Omental fat pad (tissue), 4 donors: Measurements from ENCODE around the gene SH3GL1. TPM values are rescaled to one million over a fixed set of nuclear protein-coding genes. Genes with fewer than 3 reads are reported as not detected.

Experiments
- ATAC-seq: fragments of 150-250 bp; one replicate; pipeline ENCODE4 v1.9.1; 2016; ENCODE audit warnings: mild to moderate bottlenecking, moderate library complexity; ENCODE audit not compliant: low FRiP score
- DNase-seq: peaks from one replicate; pipeline ENCODE4 v3.0.0-alpha.2; 2019; ENCODE audit warnings: low spot score
- CTCF ChIP-seq, 3 donors: fragments of 450-650 bp; IDR thresholded peaks; one replicate each; pipeline ENCODE4 v1.5.1; 2016 to 2017; ENCODE audit warnings: antibody characterized with exemption in 3 of 3, mild to moderate bottlenecking in 3 of 3, moderate library complexity in 2 of 3
- total RNA-seq, 4 donors: library from RNA; depleted of rRNA; stranded (reverse); fragments of >200 nt; gene quantifications; one replicate each; pipeline ENCODE4 v1.1.0, GENCODE V29; 2016

SH3GL1 gene
- total RNA-seq, 4 donors from 2014 or later = 38.0 to 54.9 (median 48.2) TPM

GRCh38 chr19:4369109-4369887 lies 31.0 kb downstream of the SH3GL1 start:
- peak; percentile 38 for ATAC-seq
- no peak for DNase-seq
- no peak for TF ChIP-seq CTCF (IDR thresholded peaks at IDR 0.05)

DNA sequence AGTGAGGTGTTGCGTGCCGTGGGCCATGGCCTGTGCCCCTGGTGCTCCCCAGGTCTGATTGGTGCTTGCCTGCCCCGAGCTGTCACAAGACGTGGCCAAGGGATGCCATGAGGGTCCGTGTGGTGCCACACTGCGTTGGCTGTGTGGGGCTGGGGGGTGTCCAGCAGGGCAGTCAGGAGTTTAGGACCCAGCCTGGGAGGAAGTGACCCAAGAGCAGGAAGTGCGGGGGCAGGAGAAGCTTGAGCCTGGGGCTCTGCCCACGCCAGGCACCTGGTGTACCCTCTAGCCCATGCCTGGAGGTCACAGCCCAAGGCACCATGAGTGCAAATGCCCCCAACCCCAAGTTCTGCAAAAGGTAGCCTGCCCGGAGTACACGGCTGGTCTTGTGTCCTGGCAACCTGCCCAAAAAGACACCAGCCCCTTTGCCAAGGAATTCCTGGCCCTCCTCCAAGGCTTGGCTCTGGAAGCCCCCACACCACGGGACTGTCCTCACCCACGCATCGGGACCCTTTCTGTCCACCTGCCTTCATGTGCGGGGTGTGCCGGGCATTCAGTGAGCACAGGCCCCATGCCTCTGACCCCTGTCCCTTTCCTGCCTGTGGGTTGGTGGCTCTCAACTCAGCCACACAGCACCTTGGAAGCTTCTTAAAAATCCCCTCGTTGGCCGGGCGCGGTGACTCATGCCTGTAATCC lies 32.1 kb downstream of the SH3GL1 start:
- no peak for DNase-seq

GRCh38 chr19:4367781-4368127 lies 32.6 kb downstream of the SH3GL1 start:
- ATAC-seq = no peak
- no peak for TF ChIP-seq CTCF (IDR thresholded peaks at IDR 0.05)
- DNase-seq = no peak

More for the DNA sequence above, 32.1 kb downstream of the SH3GL1 start:
- no peak for TF ChIP-seq CTCF (IDR thresholded peaks at IDR 0.05)
- ATAC-seq = no peak

DNA sequence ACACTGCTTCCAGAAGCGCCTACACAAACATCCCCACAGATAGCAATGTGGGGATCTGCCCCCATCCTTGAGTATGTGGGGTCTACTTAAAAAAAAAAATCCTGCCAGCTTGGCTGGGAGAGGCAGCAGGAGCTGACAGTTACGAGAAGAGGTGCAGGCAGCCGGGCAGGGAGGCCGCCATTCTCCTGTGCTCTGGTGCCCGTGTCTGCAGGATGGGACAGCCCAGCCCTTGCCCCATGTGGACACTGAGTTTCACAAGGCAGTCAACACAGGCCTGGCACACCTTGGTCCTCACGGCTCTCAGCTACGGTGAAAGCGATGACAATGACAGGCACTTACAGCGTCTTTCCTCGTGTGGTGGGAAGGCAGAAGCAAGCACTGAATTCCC lies 33.0 kb downstream of the SH3GL1 start:
- ATAC-seq (no peak), DNase-seq (no peak)
- no peak for TF ChIP-seq CTCF (IDR thresholded peaks at IDR 0.05)

GRCh38 chr19:4366666-4367335 lies 33.5 kb downstream of the SH3GL1 start:
- TF ChIP-seq CTCF (IDR thresholded peaks at IDR 0.05) = no peak
- ATAC-seq (no peak), DNase-seq (no peak)

GRCh38 chr19:4365791-4366665 lies 34.3 kb downstream of the SH3GL1 start:
- no peak for TF ChIP-seq CTCF (IDR thresholded peaks at IDR 0.05)
- DNase-seq = no peak
- ATAC-seq = no peak
